Retinal pigment epithelial cell (primary cell): ENCODE results near the gene MAPKAPK2.

Experiments
- DNase-seq: peaks from one replicate; pipeline ENCODE4 v3.0.0-alpha.2; 2010; ENCODE audit warnings: low read depth
- H3K4me3 ChIP-seq: 2 replicates; pipeline ENCODE4 v1.5.1; 2011; ENCODE audit warnings: mild to moderate bottlenecking, low read length, control low read depth, moderate library complexity
- TF ChIP-seq, protein P1 (sequence below): conservative IDR thresholded peaks from 2 replicates; pipeline ENCODE4 v1.5.1; 2011; ENCODE audit warnings: low read depth, low read length, control low read depth, inconsistent platforms

The MAPKAPK2 gene

DNA sequence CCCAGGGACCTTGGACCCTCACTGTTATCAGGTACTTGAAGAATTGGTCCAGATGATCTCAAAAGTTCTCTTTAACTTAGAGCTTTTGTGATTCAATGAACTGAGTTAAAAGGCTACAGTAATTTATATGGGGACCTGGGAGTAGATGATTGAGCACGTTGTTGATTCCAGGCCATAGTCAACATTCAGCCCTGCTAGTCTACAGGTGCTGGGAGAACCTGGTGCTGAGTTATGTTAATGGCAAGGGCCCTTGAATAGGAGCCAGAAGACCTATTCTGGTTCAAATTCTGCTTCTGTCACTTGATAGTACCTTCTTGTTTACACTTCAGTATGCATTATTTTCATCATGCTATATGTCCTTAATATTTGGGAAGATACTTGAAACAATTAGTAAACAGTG is 38.2 kb upstream of the MAPKAPK2 start:
- TF ChIP-seq, protein P1, sequence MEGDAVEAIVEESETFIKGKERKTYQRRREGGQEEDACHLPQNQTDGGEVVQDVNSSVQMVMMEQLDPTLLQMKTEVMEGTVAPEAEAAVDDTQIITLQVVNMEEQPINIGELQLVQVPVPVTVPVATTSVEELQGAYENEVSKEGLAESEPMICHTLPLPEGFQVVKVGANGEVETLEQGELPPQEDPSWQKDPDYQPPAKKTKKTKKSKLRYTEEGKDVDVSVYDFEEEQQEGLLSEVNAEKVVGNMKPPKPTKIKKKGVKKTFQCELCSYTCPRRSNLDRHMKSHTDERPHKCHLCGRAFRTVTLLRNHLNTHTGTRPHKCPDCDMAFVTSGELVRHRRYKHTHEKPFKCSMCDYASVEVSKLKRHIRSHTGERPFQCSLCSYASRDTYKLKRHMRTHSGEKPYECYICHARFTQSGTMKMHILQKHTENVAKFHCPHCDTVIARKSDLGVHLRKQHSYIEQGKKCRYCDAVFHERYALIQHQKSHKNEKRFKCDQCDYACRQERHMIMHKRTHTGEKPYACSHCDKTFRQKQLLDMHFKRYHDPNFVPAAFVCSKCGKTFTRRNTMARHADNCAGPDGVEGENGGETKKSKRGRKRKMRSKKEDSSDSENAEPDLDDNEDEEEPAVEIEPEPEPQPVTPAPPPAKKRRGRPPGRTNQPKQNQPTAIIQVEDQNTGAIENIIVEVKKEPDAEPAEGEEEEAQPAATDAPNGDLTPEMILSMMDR, result no peak
- H3K4me3 ChIP-seq, result no peak overlapping the region
- DNase-seq, result no peak

DNA sequence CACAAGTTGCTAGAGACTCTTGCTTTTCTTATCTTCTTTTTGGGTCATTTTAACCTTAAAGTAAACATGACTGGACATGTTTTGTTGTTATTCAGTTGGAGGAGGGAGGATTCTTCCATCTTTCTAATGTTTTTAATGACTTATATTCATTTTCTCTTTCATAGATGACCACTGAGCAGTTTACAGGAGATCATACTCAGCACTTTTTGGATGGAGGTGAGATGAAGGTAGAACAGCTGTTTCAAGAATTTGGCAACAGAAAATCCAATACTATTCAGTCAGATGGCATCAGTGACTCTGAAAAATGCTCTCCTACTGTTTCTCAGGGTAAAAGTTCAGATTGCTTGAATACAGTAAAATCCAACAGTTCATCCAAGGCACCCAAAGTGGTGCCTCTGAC is 37.5 kb upstream of the MAPKAPK2 start:
- TF ChIP-seq, protein P1, result no peak

DNA sequence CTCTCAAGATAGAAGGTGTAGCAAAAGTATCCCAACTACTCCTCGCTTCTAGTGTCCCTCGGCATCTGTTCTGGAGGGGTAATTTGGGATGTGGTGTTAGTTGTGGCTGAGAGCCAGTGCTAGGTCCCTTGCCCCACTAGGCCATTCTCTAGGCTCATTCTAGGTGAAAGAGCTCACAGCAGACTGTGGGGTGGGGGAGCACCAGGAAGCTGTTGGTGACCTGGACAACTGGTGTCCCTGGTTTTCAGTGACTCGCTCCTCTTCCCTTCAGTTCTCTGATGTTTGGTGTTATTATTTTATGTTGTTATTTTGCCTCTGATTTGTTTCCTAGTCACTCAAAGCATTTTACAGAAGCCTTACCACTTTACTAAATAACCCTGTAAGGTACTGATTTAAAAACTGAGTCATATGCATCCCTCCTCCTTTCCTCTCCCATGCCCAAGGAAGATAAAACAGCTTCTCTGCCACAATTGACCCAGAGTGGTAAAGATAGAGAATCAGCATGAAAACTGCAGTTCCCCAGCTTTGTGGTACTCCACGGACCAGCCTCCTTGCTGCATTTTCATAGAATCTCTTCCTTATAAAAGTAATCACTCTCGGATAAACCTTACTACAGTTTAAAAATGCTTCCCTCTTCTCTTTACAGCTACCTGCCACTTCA is 35.3 kb upstream of the MAPKAPK2 start:
- no peak for DNase-seq
- TF ChIP-seq, protein P1, result no peak
- H3K4me3 ChIP-seq, result no peak overlapping the region

More for the DNA sequence above, 37.5 kb upstream of the MAPKAPK2 start:
- DNase-seq, result no peak
- no peak overlapping the region for H3K4me3 ChIP-seq

DNA sequence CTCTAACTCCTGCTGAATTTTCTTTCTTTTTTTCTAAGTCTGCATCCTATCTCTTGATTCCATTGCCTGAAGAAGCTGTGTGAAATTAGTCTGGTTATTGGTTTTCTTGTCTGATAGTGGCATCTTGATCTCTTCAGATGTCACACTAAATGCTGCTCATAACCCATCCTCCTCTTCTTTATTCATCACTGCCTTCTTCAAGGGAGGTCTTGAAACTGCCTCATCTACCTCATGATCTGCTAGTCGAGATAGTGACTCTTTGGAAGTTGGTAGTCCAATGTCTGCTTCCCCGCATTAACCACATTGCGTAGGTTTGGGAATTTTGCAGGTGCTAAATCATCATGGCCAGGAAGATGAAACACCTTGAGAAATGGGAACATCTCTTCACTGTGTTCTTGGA is 33.7 kb upstream of the MAPKAPK2 start:
- TF ChIP-seq, protein P1, result no peak
- DNase-seq, result no peak
- H3K4me3 ChIP-seq, result no peak overlapping the region

DNA sequence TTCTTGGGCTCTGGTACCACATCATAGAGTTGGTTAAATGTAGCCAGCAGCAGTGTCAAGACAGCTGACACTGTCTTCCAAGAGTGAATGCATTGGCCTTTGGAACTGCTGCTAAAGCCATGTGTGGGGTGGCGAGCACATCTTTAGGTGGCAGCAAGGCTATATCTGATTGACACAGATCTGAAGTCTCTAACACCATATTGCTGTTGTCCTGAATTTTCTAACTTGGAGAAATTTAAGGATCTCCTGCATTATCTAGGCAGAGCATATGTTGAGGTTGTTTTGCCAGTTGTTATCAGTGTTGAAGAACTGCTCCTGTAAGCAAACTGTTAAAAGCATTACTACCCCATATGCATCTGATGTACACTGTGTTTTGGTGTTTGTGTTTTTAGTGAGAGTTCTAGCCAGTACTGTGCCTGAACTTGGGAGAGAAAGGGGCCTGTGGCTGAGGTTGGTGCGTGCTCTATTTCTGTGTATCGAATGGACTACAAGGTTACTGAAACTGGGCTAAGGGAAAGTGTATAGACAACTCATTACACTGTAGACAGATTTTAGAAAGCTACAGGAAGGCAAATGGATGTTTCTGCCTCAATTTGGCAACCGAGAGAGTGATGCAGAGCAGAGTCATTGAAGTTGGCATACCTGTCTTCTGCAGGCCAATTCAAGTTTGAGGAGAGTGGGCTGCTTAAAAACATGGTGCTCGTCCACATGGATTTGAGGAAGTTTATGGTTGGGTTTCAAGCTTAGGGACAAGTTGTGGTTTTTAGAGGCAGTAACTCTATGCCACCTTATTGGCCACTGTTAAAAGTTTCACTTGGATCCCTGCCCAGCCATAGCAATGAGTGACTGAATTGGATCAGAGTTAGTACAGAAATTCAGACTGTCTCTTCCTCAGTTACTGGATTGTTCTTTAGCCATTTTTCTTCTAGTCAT is 32.5 kb upstream of the MAPKAPK2 start:
- DNase-seq, result no peak
- TF ChIP-seq, protein P1, result no peak
- no peak overlapping the region for H3K4me3 ChIP-seq

DNA sequence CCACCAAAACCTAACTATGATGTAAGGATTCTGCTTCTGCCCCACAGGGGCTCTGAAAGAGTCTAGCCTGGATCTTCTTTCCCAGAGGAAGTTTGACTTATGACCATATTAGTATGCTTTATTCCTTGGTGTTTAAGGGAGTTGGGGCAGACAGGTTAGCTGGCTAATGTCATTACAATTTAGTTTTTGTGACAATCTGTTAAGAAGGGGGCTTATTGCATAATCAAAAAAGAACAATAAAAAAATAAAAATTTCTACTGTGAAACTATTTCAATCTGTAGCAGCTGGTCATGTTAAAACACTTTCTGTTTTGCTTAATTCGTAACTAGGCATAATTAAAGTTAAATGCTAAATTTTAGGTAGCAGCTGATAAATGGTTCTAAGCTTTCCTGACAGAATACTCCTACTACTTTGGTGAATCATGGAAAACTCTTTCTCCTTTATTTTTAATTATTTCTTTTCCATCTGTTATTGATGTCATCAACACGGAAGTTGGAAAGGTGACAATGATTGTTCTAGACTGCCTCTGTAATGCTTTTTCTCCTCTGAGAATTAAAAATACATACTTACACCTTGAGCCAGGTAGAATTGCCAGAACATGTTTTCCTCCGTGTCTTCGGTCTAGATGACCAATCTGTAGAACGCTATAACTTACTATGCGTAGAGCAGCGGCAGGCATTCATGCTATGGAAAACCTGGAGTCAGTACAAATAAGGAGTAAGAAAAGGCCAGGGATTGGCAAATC is 30.8 kb upstream of the MAPKAPK2 start:
- no peak overlapping the region for H3K4me3 ChIP-seq
- DNase-seq, result no peak

More for the DNA sequence above, 30.8 kb upstream of the MAPKAPK2 start:
- TF ChIP-seq, protein P1, result no peak
